COLO668 (cell line): ENCODE data around the gene S1PR4.
"Not testable (repeated sequence)": the region's sequence is repeated elsewhere in the genome, so short reads cannot be mapped to it uniquely, and the experiment has no call there.

Experiments
- DNase-seq: peaks from one replicate; lab custom pipeline; 2025; ENCODE audit not compliant: unreplicated experiment; lab: John Stamatoyannopoulos, UW

Gene S1PR4

DNA sequence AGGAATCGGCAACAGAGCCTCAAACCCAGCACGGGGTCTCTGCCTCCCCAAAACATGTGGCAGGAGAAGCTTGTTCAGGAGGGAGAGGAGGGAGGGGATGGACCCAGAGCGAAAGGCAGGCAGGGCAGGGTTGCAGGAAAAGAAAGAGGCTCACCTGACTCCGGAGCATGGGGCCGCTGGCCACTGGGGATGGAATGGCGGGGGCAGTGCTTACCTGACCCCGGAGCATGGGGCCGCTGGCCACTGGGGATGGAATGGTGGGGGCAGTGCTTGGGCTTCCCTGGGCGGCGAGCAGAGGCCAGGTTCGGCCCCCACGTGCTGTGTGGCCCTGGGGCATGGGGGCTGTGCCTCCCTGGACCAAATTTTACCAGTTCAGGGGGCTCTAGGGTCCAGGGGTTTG lies 32.6 kb downstream of the S1PR4 start:
- DNase-seq, result no peak

- no peak for DNase-seq
These were observed 34.6 kb downstream of the S1PR4 start for GRCh38 chr19:3213159-3213558.

DNA sequence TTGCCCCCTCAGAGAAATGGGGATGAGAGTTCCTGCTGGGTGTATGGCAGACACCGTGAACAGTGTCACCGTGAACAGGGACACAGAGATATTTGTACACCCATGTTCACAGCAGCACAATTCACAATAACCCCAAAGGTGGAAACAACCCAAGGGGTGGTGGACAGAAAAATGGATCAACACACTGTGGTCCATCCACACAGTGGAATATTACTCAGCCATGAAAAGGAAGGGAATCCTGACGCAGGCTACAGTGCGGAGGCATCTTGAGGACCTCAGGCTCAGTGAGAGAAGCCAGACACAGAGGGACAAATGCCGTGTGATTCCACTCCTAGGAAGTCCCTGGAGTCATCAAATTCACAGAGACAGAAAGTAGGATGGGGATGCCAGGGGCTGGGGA lies 38.3 kb downstream of the S1PR4 start:
- DNase-seq, result no peak

- no peak for DNase-seq
These were observed 42.0 kb downstream of the S1PR4 start for GRCh38 chr19:3220576-3220975.

DNA sequence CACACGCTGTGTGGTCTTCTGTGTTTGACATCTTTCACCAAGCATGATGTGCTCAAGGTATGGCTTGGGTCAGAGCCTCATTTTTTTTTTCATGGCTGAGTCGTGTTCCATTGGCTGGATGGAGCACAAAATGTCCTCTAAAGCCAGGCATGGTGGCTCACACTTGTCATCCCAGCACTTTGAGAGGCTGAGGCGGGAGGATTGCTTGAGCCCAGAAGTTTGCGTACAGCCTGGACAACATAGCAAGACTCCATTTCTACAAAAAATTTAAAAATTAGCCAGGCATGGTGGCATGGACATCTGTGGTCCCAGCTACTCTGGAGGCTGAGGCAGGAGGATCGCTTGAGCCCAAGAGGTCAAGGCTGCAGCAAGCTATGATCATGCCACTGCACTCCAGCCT lies 43.0 kb downstream of the S1PR4 start:
- not testable (repeated sequence) for DNase-seq

- DNase-seq, result no peak
These were observed 44.1 kb downstream of the S1PR4 start for GRCh38 chr19:3222709-3223108.

DNA sequence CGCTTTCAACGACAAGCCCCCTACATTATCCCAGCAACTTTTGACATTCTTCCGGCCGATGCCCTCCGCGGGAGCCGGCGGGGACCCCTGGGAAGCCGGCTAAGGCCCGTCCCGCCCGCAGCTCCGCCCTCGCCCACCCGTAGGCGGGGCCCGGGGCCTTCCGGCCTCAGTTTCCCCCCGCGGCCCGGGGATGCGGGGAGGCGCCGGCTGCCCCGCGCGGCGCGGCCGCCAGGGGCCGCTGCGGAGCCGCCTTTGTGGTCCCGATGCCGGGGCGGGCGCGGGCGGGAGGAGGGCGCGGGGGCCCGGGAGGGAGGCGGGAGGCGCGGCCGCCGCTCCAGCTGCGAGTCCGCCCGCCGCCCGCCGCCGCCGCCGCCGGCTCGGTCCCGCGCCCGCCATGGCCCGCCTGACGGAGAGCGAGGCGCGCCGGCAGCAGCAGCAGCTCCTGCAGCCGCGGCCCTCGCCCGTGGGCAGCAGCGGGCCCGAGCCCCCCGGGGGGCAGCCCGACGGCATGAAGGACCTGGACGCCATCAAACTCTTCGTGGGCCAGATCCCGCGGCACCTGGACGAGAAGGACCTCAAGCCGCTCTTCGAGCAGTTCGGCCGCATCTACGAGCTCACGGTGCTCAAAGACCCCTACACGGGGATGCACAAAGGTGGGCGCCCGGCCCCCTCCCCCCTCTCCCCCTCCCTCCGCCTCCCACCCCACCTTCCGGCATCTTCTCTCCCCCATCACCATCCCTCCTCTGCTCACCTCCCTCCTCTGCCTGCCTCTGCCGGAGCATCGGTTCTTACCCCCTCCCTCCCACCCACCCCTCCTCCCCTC lies 46.0 kb downstream of the S1PR4 start, which contains the start of gene CELF5:
TSS of gene CELF5 (plus strand) at position 316 of the 823 bp plus-strand sequence. CDS start at position 395, 79 bp downstream.
- DNase-seq, result peak; percentile 74

DNA sequence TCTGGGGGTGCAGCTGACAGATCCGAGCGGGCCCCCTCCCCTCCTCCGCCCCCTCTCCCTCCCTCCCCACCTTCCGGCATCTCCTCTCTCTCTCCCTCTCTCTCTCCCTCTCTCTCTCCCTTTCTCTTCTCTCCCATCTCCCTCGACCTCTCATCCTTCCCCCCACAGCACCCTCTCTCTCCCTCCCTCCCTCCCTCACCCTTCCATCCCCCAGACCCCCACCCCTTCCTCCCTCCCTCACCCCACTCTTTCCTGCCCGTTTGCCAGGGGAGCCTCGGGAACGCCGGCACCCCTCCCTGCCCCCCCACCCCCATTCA lies 46.6 kb downstream of the S1PR4 start:
- DNase-seq, result no peak

GRCh38 chr19:3225677-3226093 lies 47.1 kb downstream of the S1PR4 start:
- no peak for DNase-seq

DNA sequence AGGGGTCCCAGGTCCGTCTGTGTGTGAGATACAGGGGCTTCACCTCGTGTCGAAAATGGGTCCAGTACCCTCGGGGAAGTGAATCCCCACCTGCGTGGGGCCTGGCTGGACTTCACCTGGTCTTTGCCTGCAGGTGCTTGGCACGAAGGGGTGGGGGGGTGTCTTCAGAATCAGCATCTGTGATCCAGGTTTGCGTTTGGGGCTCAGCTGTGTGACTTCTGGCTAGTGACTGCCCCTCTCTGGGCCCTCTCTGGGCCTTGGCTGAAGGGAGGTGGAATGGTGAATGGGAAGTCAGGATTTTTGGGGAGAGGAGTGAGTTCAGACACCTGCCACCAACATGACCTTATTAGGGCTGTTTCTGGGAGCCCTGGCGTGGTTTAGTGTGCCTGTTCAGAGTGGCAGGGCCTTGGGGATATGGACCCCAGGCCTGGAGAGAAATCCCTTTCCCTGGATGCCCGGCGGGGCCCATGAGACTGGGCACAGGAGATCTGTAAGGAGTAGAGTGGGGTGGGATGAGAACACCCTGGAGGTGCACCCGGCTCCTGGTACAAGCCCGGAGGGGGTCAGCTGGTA lies 48.6 kb downstream of the S1PR4 start:
- no peak for DNase-seq

DNA sequence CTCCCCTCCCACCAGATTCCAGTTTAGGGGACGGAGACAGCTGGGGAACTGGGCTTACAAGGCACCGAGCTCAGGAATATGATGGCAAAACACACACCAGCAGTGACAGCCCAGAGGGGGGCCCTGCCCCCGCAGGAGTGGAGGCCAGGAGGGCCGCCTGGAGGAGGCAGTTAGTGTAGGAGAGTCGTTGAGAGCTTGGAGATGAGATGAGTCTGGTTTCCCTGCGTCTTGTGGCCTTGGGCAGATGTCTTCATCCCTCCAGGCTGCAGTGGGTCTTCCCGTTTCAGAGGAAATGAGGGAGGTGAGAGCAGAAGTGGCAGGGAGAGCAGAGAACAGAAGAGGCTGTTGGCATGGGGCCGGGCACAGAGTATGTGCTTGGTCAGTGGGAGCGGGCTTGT lies 50.8 kb downstream of the S1PR4 start:
- no peak for DNase-seq
